GM19467 (cell line): Measurements from ENCODE around the gene DNAJB12.
"Not testable (repeated sequence)": the region's sequence is repeated elsewhere in the genome, so short reads cannot be mapped to it uniquely, and the experiment has no call there.

ENCODE experiments used
- ATAC-seq: cut with Tn5 transposase; IDR thresholded peaks from one replicate; pipeline ENCODE4 v1.9.1; 2021; ENCODE audit warnings: mild to moderate bottlenecking, moderate library complexity; ENCODE audit not compliant: unreplicated experiment

DNAJB12 gene

GRCh38 chr10:72297281-72297804, 57.4 kb downstream of the DNAJB12 start:
- peak; percentile 56 for ATAC-seq

GRCh38 chr10:72296829-72297280, 57.9 kb downstream of the DNAJB12 start:
- not testable (repeated sequence) for ATAC-seq

GRCh38 chr10:72295330-72295910, 59.3 kb downstream of the DNAJB12 start:
- ATAC-seq, result no peak

GRCh38 chr10:72292223-72292691, 62.5 kb downstream of the DNAJB12 start:
- no peak for ATAC-seq

GRCh38 chr10:72291019-72291532, 63.6 kb downstream of the DNAJB12 start:
- ATAC-seq, result no peak

- no peak for ATAC-seq
Observed at GRCh38 chr10:72285972-72286521, 68.7 kb downstream of the DNAJB12 start.

GRCh38 chr10:72283131-72283530, 71.6 kb downstream of the DNAJB12 start:
- no peak for ATAC-seq
